Small intestine (tissue), 7 donors: ENCODE results near the gene NGRN. TPM values are rescaled to one million over a fixed set of nuclear protein-coding genes. Genes with fewer than 3 reads are reported as not detected.

Experiments used
- DNase-seq, 2 donors: peaks; one replicate each; pipeline versions ENCODE4 v3.0.0 to v3.0.0-alpha.2; 2013
- FAIRE-seq: peaks from 2 replicates; lab custom pipeline; 2012; peaks lifted over from hg19 to GRCh38; lab: Jason Lieb, UNC
- H3K27ac ChIP-seq, 3 donors: one replicate each; pipeline ENCODE4 v1.5.1; 2013; ENCODE audit warnings: low read length in 2 of 3, mild to moderate bottlenecking in 2 of 3, control low read depth in 1 of 3, inconsistent platforms in 1 of 3, low read depth in 1 of 3, moderate library complexity in 1 of 3
- H3K27me3 ChIP-seq, 3 donors: one replicate each; pipeline ENCODE4 v1.6.1; 2013; ENCODE audit warnings: low read length in 3 of 3, inconsistent platforms in 1 of 3; ENCODE audit not compliant: control insufficient read depth in 3 of 3, insufficient read depth in 3 of 3
- H3K36me3 ChIP-seq, 3 donors: one replicate each; pipeline ENCODE4 v1.6.1; 2013; ENCODE audit warnings: low read length in 3 of 3, inconsistent platforms in 1 of 3, low read depth in 1 of 3, mild to moderate bottlenecking in 1 of 3, moderate library complexity in 1 of 3; ENCODE audit not compliant: control insufficient read depth in 3 of 3, insufficient read depth in 2 of 3
- H3K4me1 ChIP-seq, 3 donors: one replicate each; pipeline ENCODE4 v1.6.1; 2013; ENCODE audit warnings: low read length in 2 of 3, inconsistent platforms in 1 of 3, low read depth in 1 of 3, mild to moderate bottlenecking in 1 of 3, moderate library complexity in 1 of 3; ENCODE audit not compliant: control insufficient read depth in 3 of 3, insufficient read depth in 2 of 3
- H3K4me3 ChIP-seq, 3 donors: one replicate each; pipeline ENCODE4 v1.5.1; 2013; ENCODE audit warnings: low read length in 3 of 3, control low read depth in 1 of 3, inconsistent platforms in 1 of 3, low read depth in 1 of 3, mild to moderate bottlenecking in 1 of 3, moderate library complexity in 1 of 3
- H3K9me3 ChIP-seq, 2 donors: one replicate each; pipeline ENCODE4 v1.6.1; 2013; ENCODE audit warnings: low read depth in 1 of 2, low read length in 1 of 2; ENCODE audit not compliant: control insufficient read depth in 2 of 2, insufficient read depth in 1 of 2
- WGBS, 3 donors: extraction: QIAGEN DNeasy Blood & Tissue Kit; methylation state at CpG; one replicate each; pipeline ENCODE4 v1.1.7; 2013; 5-methylcytosine and 5-hydroxymethylcytosine counted together
- polyA plus RNA-seq, 4 donors: library from polyadenylated mRNA; stranded (reverse) in 3 of 4; unstranded in 1 of 4; fragments of 200-250 nt in 3 of 4; fragments of 120-200 nt in 1 of 4; gene quantifications; one replicate each; pipeline versions ENCODE4 v1.2.1 to v1.2.3, GENCODE V29; 2013
- donor health status: healthy with polysubstance abuse.
- donor health status: control.
- donor health status: control.
- donor health status: Bipolar disorder and iron deficiency.
- donor health status: healthy.

The NGRN gene
- polyA plus RNA-seq, 4 donors: 41.4 to 69.8 (median 49.9) TPM

DNA sequence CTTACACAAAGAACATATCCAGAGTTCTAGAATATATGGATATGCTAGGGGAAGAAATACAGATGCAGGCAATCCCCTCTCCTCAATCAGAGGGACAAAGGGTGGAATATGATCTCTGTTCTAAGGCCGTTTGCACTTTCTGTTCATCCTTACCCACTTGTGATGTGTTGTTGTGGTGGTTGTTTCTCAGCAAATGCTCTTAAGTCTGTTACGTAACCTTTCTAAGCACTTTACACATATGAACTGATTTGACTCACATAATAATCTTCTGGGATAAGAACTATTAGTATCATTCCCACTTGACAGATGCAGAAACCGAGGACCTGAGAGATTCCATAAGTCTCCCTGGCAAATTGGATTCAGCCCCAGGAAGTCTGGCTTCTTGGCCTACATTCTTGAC lies 40.5 kb downstream of the NGRN start:
- no peak overlapping the region for H3K4me3 ChIP-seq
- 67 to 77% (median 76%) methylated on average over 3 of the region's 3 CpGs for WGBS, 3 donors
- no peaks in the 10 kb centered on the region for H3K36me3 ChIP-seq
- peaks cover 0 to 11% (median 0%) of the 10 kb centered on the region in 3 donors for H3K4me1 ChIP-seq
- H3K27ac ChIP-seq: no peak overlapping the region
- no peaks in the 10 kb centered on the region for H3K27me3 ChIP-seq
- DNase-seq (no peak), FAIRE-seq (no peak)
- H3K9me3 ChIP-seq: no peaks in the 10 kb centered on the region

DNA sequence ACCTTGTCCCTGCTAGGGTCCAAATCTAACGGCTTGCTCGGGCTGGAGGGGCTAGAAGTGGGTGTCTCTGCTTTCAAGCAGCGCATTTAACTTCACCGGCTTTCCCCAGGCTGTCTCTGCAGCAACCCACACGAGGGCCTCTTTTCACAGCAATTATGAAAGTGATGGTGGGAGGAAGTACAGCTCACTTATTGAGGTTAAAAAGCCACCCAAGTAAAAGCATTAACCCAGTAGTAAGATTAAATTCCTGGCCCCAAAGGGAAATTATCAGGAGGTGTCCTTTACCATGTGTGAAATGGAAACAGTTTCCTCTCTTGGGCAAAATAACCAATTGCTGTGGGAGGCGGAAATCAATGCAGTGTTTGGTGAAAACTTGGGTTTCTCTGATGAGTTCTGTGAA lies 41.1 kb downstream of the NGRN start:
- peak overlapping the region in 1 of 3 donors; percentile 10 for H3K27ac ChIP-seq

DNA sequence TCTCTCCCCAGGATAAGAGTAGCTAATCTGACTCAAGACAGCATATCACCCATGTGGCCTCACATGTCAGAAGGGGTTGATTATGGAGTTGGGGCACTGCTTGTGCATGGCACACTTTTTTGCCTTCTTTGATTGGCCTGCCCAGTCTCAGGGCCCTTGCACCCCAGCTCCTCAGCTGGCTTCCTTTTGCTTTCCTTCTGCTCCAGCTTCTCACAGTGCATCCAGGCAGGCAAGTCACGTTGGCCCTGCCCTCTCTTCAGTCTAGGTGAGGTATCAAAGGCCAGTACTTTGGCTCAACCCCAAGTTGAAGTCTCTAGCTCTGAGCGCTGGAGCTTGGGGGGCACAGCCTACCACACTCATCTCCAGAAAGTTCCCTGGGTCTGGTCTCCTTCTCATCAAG lies 42.2 kb downstream of the NGRN start:
- FAIRE-seq: no peak
- Histone ChIP-seq H3K4me3 (no peak overlapping the region), H3K36me3 (no peaks in the 10 kb centered on the region), H3K9me3 (no peaks in the 10 kb centered on the region), H3K4me1 (peaks cover 0 to 11% (median 0%) of the 10 kb centered on the region in 3 donors), H3K27me3 (no peaks in the 10 kb centered on the region), H3K27ac (no peak overlapping the region)
- WGBS, 3 donors: 18 to 73% (median 41%) methylated on average over 2 of the region's 2 CpGs
- no peak for DNase-seq

More for the DNA sequence above, 41.1 kb downstream of the NGRN start:
- no peak for DNase-seq
- H3K9me3 ChIP-seq: no peaks in the 10 kb centered on the region
- no peaks in the 10 kb centered on the region for H3K36me3 ChIP-seq
- H3K27me3 ChIP-seq: no peaks in the 10 kb centered on the region
- WGBS, 3 donors: 43 to 53% (median 47%) methylated on average over 6 of the region's 6 CpGs
- peaks cover 0 to 11% (median 0%) of the 10 kb centered on the region in 3 donors for H3K4me1 ChIP-seq
- H3K4me3 ChIP-seq: no peak overlapping the region
- no peak for FAIRE-seq

DNA sequence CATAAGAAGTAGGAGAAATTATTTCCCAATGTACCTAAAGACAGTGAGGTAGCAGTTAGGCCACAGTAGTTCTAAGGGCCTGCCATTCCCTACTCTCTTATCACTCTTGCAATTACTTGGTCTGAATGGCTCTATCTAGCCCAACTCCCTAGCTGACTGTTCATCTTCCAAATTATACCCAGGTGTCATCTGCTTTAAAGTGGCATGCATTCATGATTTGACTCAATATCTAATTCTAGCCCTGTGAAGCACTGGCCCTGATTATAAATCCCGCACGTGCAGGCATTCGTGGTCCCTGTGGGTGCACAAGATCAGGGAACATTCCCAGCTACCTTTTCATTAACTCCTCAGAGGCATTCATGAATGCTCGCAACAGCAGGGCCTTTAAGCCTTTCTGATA lies 43.5 kb downstream of the NGRN start:
- no peaks in the 10 kb centered on the region for H3K36me3 ChIP-seq
- no peaks in the 10 kb centered on the region for H3K9me3 ChIP-seq
- H3K27ac ChIP-seq: no peak overlapping the region
- DNase-seq (no peak), FAIRE-seq (no peak)
- no peak overlapping the region for H3K4me3 ChIP-seq
- peaks cover 0 to 11% (median 0%) of the 10 kb centered on the region in 3 donors for H3K4me1 ChIP-seq
- WGBS, 3 donors: 94 to 96% (median 95%) methylated on average over 4 of the region's 4 CpGs
- no peaks in the 10 kb centered on the region for H3K27me3 ChIP-seq

DNA sequence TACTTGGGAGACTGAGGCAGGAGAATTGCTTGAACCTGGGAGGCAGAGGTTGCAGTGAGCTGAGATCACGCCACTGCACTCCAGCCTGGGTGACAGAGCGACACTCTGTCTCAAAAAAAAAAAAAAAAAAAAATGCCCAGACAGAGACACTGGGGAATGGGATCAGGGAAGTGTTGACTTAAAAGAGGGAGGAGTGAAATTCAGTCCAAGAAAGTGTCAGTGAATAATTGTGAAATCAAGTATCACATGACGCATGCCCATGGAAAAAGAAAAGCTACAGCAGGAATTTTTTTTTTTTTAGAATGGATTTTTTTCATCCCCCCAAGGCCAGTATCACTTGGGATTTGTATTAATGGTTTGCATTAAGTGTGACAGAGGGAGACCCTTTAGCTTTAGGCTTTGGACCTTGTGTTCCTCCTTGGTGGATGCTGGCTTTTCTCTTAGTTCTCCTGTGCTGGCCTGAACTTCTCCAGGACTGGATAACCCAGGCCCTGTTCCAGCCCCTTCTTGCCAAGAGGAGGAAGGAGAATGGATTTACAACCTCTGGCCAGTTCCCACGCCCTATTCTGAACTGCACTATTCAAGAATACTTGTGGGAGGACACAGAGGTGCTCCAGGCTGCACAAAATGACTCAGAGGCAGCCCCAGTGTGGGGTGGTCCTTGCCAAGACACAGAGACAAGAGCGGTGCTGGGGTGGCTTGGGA lies 50.0 kb downstream of the NGRN start:
- Histone ChIP-seq H3K27me3 (no peaks in the 10 kb centered on the region), H3K9me3 (no peaks in the 10 kb centered on the region), H3K36me3 (peaks cover 0 to 4% (median 0%) of the 10 kb centered on the region in 3 donors), H3K4me3 (no peak overlapping the region), H3K27ac (peak overlapping the region in 2 of 3 donors; percentile 61 to 80), H3K4me1 (peaks cover 0 to 14% (median 2%) of the 10 kb centered on the region in 3 donors)
- DNase-seq: peak; percentile 63 to 70
- no peak for FAIRE-seq
- WGBS, 3 donors: 36 to 67% (median 61%) methylated on average over 3 to 5 of the region's 5 CpGs

DNA sequence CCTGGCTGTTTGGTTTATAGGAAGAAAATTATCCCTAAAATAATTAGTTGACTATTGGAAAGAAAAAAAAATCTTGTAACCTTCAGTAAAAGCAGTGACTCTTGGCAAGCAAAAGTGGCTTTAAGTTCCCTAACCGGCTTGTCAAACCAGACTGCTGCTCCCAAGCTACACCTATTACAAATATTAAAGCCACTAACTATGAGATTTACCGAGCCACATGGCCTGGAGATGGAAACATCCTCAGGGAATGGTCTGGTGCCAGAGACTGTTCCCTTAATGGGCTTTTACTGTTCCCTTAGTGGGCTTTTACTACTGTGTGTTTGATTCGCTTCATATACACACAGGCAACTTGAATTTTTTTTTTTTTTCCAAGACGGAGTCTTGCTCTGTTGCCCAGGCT lies 50.7 kb downstream of the NGRN start:
- peak overlapping the region in 2 of 3 donors; percentile 45 to 61 for H3K27ac ChIP-seq
- H3K4me1 ChIP-seq: peaks cover 0 to 14% (median 2%) of the 10 kb centered on the region in 3 donors
- no peak for DNase-seq
- WGBS, 3 donors: 65 to 71% (median 67%) methylated on average over 4 of the region's 4 CpGs
- no peak overlapping the region for H3K4me3 ChIP-seq
- H3K36me3 ChIP-seq: peaks cover 0 to 4% (median 0%) of the 10 kb centered on the region in 3 donors
- FAIRE-seq: no peak
- no peaks in the 10 kb centered on the region for H3K9me3 ChIP-seq
- no peaks in the 10 kb centered on the region for H3K27me3 ChIP-seq

DNA sequence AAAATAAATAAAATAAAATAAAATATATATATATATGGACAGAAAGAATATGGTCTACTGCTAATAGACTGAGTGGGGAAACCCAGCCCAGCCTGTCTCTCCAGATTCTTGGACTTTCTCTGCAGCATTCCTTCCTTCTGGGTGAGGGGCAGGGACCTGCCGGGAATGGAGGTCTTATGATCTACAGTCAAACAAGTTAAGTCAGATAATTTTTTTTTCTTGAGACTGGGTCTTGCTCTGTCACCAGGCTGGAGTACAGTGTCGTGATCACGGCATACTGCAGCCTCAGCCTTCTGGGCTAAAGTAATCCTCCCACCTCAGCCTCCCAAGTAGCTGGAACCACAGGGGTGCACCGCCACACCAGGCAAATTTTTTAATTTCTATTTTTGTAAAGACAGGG lies 53.1 kb downstream of the NGRN start:
- no peaks in the 10 kb centered on the region for H3K27me3 ChIP-seq
- no peak overlapping the region for H3K4me3 ChIP-seq
- 72 to 80% (median 77%) methylated on average over 4 of the region's 4 CpGs for WGBS, 3 donors
- DNase-seq (no peak), FAIRE-seq (no peak)
- peaks cover 0 to 14% (median 2%) of the 10 kb centered on the region in 3 donors for H3K4me1 ChIP-seq
- peaks cover 0 to 4% (median 0%) of the 10 kb centered on the region in 3 donors for H3K36me3 ChIP-seq
- no peaks in the 10 kb centered on the region for H3K9me3 ChIP-seq
- no peak overlapping the region for H3K27ac ChIP-seq

DNA sequence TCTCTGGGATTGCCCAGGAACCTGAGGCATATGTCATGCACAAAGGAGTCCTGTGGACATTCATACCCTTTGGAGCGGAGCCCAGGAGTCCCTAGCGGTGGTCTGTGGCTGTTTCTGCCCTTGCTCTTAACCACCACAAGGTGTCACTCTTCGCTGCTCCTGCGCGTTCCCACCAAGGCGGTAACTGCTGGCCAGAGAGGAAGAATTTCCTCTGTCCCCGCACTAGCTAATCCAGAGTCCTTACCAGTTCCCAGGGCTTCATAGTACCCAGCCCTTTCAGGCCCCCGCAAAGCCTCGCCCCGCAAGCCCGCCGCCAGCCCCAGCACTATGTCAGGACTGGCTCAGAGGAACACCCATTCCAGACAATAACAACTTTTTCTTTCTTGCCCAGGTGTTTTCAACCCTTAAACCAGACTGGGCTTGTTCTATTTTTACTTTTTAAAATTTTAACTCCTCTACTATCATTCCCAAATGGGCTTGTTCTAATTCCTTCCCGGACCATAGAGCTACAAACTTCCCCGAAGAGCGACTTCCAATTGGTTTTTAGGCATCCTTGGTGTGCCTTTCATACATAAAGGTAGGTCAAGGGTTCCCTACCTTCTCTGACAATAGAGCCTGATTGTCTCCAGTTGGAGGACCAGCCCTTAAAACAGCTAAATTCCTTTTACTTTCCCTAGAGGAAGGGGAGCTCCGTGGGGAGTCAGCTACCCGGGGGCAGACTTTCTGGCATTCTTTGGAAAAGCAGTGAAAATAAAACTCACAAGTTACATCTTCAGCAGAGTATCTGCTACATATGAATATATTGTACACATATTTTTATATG lies 54.8 kb downstream of the NGRN start:
- H3K9me3 ChIP-seq: no peaks in the 10 kb centered on the region
- peak overlapping the region in 1 of 3 donors; percentile 27 for H3K4me3 ChIP-seq
- 5 to 14% (median 12%) methylated on average over 17 of the region's 17 CpGs for WGBS, 3 donors
- DNase-seq (peak; percentile 87 to 92), FAIRE-seq (no peak)
- no peaks in the 10 kb centered on the region for H3K27me3 ChIP-seq
- no peak overlapping the region for H3K27ac ChIP-seq
- H3K36me3 ChIP-seq: no peaks in the 10 kb centered on the region
- peaks cover 0 to 14% (median 2%) of the 10 kb centered on the region in 3 donors for H3K4me1 ChIP-seq
